Ishikawa (cell line): ENCODE data around the gene SYT8.

ENCODE experiments used
- EP300 ChIP-seq: IDR thresholded peaks from 2 replicates; pipeline ENCODE4 v1.6.1; 2012; ENCODE audit warnings: borderline replicate concordance
- NFIC ChIP-seq: IDR thresholded peaks from 2 replicates; pipeline ENCODE4 v1.6.1; 2012
- TF ChIP-seq, protein P1 (sequence below): IDR thresholded peaks from 2 replicates; pipeline ENCODE4 v1.6.1; 2012; ENCODE audit warnings: low read depth, mild to moderate bottlenecking
- TF ChIP-seq, protein P2 (sequence below): IDR thresholded peaks from 2 replicates; pipeline ENCODE4 v1.6.1; 2012

DNA sequence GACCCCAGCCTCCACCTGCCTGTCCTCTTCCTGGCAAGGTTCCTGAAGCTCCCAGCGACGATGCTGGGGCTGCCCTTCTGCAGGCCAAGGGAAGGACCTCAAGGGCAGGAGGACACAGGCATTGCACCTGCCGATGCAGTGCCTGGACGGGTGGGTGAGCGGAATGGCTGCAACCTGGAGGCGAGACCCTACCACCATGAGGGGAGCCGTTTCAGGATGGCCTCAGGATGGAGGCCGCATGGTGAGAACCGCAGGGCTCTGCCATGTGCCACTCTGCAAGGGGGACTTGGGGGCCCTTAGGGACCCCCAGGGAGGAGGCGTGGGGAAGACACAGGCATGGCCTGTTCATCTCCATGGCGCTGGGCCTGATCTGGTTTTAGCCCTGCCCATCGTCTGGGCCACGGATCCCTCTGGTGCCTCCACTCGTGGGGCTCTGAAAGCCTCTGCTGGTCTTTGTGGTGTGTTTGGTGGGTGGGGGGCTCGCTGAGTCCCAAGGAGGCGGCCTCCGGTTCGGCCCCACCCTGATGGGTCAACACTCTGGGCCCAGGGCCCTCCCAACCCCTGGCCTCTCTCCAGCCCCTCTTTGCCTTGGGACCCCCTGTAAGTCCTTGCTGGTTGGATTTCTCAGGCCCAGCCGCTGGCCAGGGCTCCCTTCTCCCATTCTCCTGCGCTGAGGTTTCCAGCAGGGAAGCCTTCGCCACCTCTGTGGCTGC lies 16.8 kb downstream of the SYT8 start:
- TF ChIP-seq NFIC (no peak), EP300 (no peak)
- TF ChIP-seq, protein P1, sequence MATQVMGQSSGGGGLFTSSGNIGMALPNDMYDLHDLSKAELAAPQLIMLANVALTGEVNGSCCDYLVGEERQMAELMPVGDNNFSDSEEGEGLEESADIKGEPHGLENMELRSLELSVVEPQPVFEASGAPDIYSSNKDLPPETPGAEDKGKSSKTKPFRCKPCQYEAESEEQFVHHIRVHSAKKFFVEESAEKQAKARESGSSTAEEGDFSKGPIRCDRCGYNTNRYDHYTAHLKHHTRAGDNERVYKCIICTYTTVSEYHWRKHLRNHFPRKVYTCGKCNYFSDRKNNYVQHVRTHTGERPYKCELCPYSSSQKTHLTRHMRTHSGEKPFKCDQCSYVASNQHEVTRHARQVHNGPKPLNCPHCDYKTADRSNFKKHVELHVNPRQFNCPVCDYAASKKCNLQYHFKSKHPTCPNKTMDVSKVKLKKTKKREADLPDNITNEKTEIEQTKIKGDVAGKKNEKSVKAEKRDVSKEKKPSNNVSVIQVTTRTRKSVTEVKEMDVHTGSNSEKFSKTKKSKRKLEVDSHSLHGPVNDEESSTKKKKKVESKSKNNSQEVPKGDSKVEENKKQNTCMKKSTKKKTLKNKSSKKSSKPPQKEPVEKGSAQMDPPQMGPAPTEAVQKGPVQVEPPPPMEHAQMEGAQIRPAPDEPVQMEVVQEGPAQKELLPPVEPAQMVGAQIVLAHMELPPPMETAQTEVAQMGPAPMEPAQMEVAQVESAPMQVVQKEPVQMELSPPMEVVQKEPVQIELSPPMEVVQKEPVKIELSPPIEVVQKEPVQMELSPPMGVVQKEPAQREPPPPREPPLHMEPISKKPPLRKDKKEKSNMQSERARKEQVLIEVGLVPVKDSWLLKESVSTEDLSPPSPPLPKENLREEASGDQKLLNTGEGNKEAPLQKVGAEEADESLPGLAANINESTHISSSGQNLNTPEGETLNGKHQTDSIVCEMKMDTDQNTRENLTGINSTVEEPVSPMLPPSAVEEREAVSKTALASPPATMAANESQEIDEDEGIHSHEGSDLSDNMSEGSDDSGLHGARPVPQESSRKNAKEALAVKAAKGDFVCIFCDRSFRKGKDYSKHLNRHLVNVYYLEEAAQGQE = no peak
- TF ChIP-seq, protein P2, sequence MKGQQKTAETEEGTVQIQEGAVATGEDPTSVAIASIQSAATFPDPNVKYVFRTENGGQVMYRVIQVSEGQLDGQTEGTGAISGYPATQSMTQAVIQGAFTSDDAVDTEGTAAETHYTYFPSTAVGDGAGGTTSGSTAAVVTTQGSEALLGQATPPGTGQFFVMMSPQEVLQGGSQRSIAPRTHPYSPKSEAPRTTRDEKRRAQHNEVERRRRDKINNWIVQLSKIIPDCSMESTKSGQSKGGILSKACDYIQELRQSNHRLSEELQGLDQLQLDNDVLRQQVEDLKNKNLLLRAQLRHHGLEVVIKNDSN = no peak
